ELR (cell line): Measurements from ENCODE around the gene ATXN10.
"Not testable (repeated sequence)": the region's sequence is repeated elsewhere in the genome, so short reads cannot be mapped to it uniquely, and the experiment has no call there.

Source experiments
- DNase-seq: peaks from one replicate; pipeline ENCODE4 v3.0.0-alpha.2; 2015; ENCODE audit warnings: low read depth

The ATXN10 gene

GRCh38 chr22:45784357-45785277, 113.0 kb downstream of the ATXN10 start:
- no peak for DNase-seq

GRCh38 chr22:45785458-45785857, 113.8 kb downstream of the ATXN10 start:
- no peak for DNase-seq

- DNase-seq = no peak
Observed at GRCh38 chr22:45786726-45787125, 115.1 kb downstream of the ATXN10 start.

- DNase-seq = no peak
Observed at GRCh38 chr22:45787759-45788158, 116.1 kb downstream of the ATXN10 start.

- no peak for DNase-seq
Observed at GRCh38 chr22:45788522-45788921, 116.9 kb downstream of the ATXN10 start.

GRCh38 chr22:45790401-45790800, 118.8 kb downstream of the ATXN10 start:
- DNase-seq = no peak

GRCh38 chr22:45793161-45793560, 121.5 kb downstream of the ATXN10 start:
- no peak for DNase-seq

GRCh38 chr22:45793892-45794291, 122.3 kb downstream of the ATXN10 start:
- no peak for DNase-seq

GRCh38 chr22:45796009-45796408, 124.4 kb downstream of the ATXN10 start:
- DNase-seq = not testable (repeated sequence)

- peak; percentile 29 for DNase-seq
Observed at GRCh38 chr22:45799291-45799690, 127.7 kb downstream of the ATXN10 start.

GRCh38 chr22:45802054-45802453, 130.4 kb downstream of the ATXN10 start:
- DNase-seq = no peak

- no peak for DNase-seq
Observed at GRCh38 chr22:45804319-45804985, 132.8 kb downstream of the ATXN10 start.

- peak; percentile 98 for DNase-seq
Observed at GRCh38 chr22:45804986-45805325, 133.3 kb downstream of the ATXN10 start.

- DNase-seq = peak; percentile 45
Observed at GRCh38 chr22:45805413-45805812, 133.8 kb downstream of the ATXN10 start.

GRCh38 chr22:45807156-45807915, 135.7 kb downstream of the ATXN10 start:
- DNase-seq = peak; percentile 51

GRCh38 chr22:45812910-45813309, 141.3 kb downstream of the ATXN10 start:
- DNase-seq = no peak

- no peak for DNase-seq
Observed at GRCh38 chr22:45814198-45814597, 142.6 kb downstream of the ATXN10 start.

GRCh38 chr22:45816776-45817175, 145.1 kb downstream of the ATXN10 start:
- no peak for DNase-seq

GRCh38 chr22:45817745-45818423, 146.2 kb downstream of the ATXN10 start:
- no peak for DNase-seq

- no peak for DNase-seq
Observed at GRCh38 chr22:45818424-45819085, 146.9 kb downstream of the ATXN10 start.

GRCh38 chr22:45819305-45819704, 147.7 kb downstream of the ATXN10 start:
- DNase-seq = no peak

- no peak for DNase-seq
Observed at GRCh38 chr22:45823336-45823735, 151.7 kb downstream of the ATXN10 start.
